ENCODE results near the gene NEDD4.

DNA sequence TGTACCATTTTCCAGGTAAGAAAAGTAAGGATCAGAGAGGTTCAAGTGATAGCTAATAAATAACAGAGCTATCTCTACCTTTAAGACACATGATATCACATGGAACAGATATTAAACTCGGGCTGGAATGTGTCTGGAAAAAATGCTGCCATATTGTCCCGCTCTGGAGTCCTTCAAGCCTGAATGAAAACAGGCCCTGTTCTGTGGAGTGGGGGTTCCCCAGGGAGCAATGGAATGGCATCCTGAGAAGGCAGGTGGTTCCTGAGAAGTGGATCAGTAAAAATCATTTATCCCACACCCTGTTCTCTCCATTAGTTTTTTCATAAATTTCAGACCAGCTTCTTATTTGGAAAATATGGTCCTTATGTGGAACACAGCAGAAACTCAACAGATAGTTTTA lies 193.2 kb downstream of the NEDD4 start:
- TF ChIP-seq, protein P1, sequence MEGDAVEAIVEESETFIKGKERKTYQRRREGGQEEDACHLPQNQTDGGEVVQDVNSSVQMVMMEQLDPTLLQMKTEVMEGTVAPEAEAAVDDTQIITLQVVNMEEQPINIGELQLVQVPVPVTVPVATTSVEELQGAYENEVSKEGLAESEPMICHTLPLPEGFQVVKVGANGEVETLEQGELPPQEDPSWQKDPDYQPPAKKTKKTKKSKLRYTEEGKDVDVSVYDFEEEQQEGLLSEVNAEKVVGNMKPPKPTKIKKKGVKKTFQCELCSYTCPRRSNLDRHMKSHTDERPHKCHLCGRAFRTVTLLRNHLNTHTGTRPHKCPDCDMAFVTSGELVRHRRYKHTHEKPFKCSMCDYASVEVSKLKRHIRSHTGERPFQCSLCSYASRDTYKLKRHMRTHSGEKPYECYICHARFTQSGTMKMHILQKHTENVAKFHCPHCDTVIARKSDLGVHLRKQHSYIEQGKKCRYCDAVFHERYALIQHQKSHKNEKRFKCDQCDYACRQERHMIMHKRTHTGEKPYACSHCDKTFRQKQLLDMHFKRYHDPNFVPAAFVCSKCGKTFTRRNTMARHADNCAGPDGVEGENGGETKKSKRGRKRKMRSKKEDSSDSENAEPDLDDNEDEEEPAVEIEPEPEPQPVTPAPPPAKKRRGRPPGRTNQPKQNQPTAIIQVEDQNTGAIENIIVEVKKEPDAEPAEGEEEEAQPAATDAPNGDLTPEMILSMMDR (IDR thresholded peaks at IDR 0.05), result no peak
- no peak for TF ChIP-seq POLR2AphosphoS5 (IDR thresholded peaks at IDR 0.05)
